KMS-11 (cell line): ENCODE data around the gene MAG.

ENCODE experiments used
- H2AFZ ChIP-seq: fragments of 200-600 bp; sonication (generic); 2 replicates; pipeline ENCODE4 v1.6.1; 2016; ENCODE audit warnings: antibody characterized with exemption, mixed run types, low read depth
- H3K27ac ChIP-seq: fragments of 200-600 bp; sonication (generic); 2 replicates; pipeline ENCODE4 v1.6.1; 2016; ENCODE audit warnings: mild to moderate bottlenecking, mixed run types
- H3K27me3 ChIP-seq: fragments of 200-600 bp; sonication (generic); 2 replicates; pipeline ENCODE4 v1.6.1; 2017; ENCODE audit warnings: mild to moderate bottlenecking, low read depth, mixed run types, moderate library complexity; ENCODE audit not compliant: insufficient read depth
- H3K36me3 ChIP-seq: fragments of 200-600 bp; sonication (generic); 2 replicates; pipeline ENCODE4 v1.6.1; 2017; ENCODE audit warnings: mild to moderate bottlenecking, mixed run types; ENCODE audit not compliant: insufficient read depth
- H3K4me1 ChIP-seq: fragments of 200-600 bp; sonication (generic); 2 replicates; pipeline ENCODE4 v1.6.1; 2016; ENCODE audit warnings: mild to moderate bottlenecking, low read depth, mixed run types; ENCODE audit not compliant: poor library complexity, severe bottlenecking
- H3K4me2 ChIP-seq: fragments of 200-600 bp; sonication (generic); 2 replicates; pipeline ENCODE4 v1.7.0; 2016; ENCODE audit warnings: mild to moderate bottlenecking, mixed run types
- H3K4me3 ChIP-seq: fragments of 200-600 bp; sonication (generic); IDR thresholded peaks from 2 replicates; pipeline ENCODE4 v1.6.1; 2017; ENCODE audit warnings: low read depth, low read length, mixed read lengths; ENCODE audit not compliant: insufficient read depth
- H3K79me2 ChIP-seq: fragments of 200-600 bp; sonication (generic); 2 replicates; pipeline ENCODE4 v1.6.1; 2016; ENCODE audit warnings: low read depth, mixed run types; ENCODE audit not compliant: insufficient read depth
- H3K9ac ChIP-seq: fragments of 200-600 bp; sonication (generic); 2 replicates; pipeline ENCODE4 v1.6.1; 2016; ENCODE audit warnings: mild to moderate bottlenecking, mixed run types
- H4K20me1 ChIP-seq: fragments of 200-600 bp; sonication (generic); 2 replicates; pipeline ENCODE4 v1.6.1; 2016; ENCODE audit warnings: mild to moderate bottlenecking, mixed run types; ENCODE audit not compliant: insufficient read depth
- CTCF ChIP-seq: fragments of 200-600 bp; sonication (generic); conservative IDR thresholded peaks from 2 replicates; pipeline ENCODE4 v1.6.1; 2017; ENCODE audit warnings: low read depth, mild to moderate bottlenecking, antibody characterized with exemption, low read length, moderate library complexity, mixed read lengths

MAG gene

GRCh38 chr19:35347171-35347929 is 55.4 kb downstream of the MAG start, which contains the start of gene FFAR1:
Gene FFAR1 (plus strand): TSS chr19:35347902. CDS start chr19:35351552, 3,650 bp downstream.
- no peak within 1 kb of the TSS for H3K9ac ChIP-seq

GRCh38 chr19:35347930-35348298 is 56.0 kb downstream of the MAG start:
- H3K27me3 ChIP-seq: peaks cover 66% of the 10 kb centered on the region
- no peak for TF ChIP-seq CTCF
- H4K20me1 ChIP-seq: no peaks in the 10 kb centered on the region
- H3K4me2 ChIP-seq: no peak overlapping the region
- no peaks in the 10 kb centered on the region for H3K4me1 ChIP-seq
- H3K27ac ChIP-seq: no peak overlapping the region
- H2AFZ ChIP-seq: no peak overlapping the region
- no peaks in the 10 kb centered on the region for H3K36me3 ChIP-seq
- H3K9ac ChIP-seq: no peak overlapping the region
- no peaks in the 10 kb centered on the region for H3K79me2 ChIP-seq
- H3K4me3 ChIP-seq: no peak overlapping the region

More at GRCh38 chr19:35347171-35347929, 55.4 kb downstream of the MAG start, which contains the start of gene FFAR1:
- H3K4me3 ChIP-seq: no peak within 1 kb of the TSS
- no peaks in the 10 kb centered on the region for H3K36me3 ChIP-seq
- no peaks in the 10 kb centered on the region for H3K79me2 ChIP-seq
- no peaks in the 10 kb centered on the region for H4K20me1 ChIP-seq
- H3K4me2 ChIP-seq: no peak within 1 kb of the TSS
- no peak within 1 kb of the TSS for H2AFZ ChIP-seq
- H3K27ac ChIP-seq: no peak within 1 kb of the TSS
- no peak for TF ChIP-seq CTCF
- no peaks in the 10 kb centered on the region for H3K4me1 ChIP-seq
- peaks cover 71% of the 10 kb centered on the region for H3K27me3 ChIP-seq

- H3K79me2 ChIP-seq: no peaks in the 10 kb centered on the region
- no peaks in the 10 kb centered on the region for H4K20me1 ChIP-seq
- H3K36me3 ChIP-seq: no peaks in the 10 kb centered on the region
- H3K4me3 ChIP-seq: no peak overlapping the region
- peaks cover 63% of the 10 kb centered on the region for H3K27me3 ChIP-seq
- no peak overlapping the region for H3K9ac ChIP-seq
- no peak overlapping the region for H3K4me2 ChIP-seq
- no peak overlapping the region for H2AFZ ChIP-seq
- H3K27ac ChIP-seq: no peak overlapping the region
- no peaks in the 10 kb centered on the region for H3K4me1 ChIP-seq
- TF ChIP-seq CTCF: no peak
Measured at GRCh38 chr19:35348911-35349611, 57.1 kb downstream of the MAG start.

- H2AFZ ChIP-seq: no peak overlapping the region
- peaks cover 57% of the 10 kb centered on the region for H3K27me3 ChIP-seq
- H3K4me2 ChIP-seq: no peak overlapping the region
- H4K20me1 ChIP-seq: no peaks in the 10 kb centered on the region
- H3K4me1 ChIP-seq: no peaks in the 10 kb centered on the region
- H3K27ac ChIP-seq: no peak overlapping the region
- H3K79me2 ChIP-seq: no peaks in the 10 kb centered on the region
- no peak overlapping the region for H3K4me3 ChIP-seq
- no peak overlapping the region for H3K9ac ChIP-seq
- TF ChIP-seq CTCF: no peak
- no peaks in the 10 kb centered on the region for H3K36me3 ChIP-seq
Measured at GRCh38 chr19:35349614-35350521, 57.9 kb downstream of the MAG start.
